ENCODE data around the gene PCDHGC3. TPM values are rescaled to one million over a fixed set of nuclear protein-coding genes. Genes with fewer than 3 reads are reported as not detected.

The PCDHGC3 gene
- total and polyA plus RNA-seq, 2 of the 8 experiments (the other 6 are each of a cell fraction or from before 2014, with no cell fraction given), result 4.7 to 18.6 TPM

DNA sequence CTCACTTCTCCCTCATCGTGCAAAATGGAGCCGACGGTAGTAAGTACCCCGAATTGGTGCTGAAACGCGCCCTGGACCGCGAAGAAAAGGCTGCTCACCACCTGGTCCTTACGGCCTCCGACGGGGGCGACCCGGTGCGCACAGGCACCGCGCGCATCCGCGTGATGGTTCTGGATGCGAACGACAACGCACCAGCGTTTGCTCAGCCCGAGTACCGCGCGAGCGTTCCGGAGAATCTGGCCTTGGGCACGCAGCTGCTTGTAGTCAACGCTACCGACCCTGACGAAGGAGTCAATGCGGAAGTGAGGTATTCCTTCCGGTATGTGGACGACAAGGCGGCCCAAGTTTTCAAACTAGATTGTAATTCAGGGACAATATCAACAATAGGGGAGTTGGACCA lies 44.5 kb upstream of the PCDHGC3 start:
- H4K5ac ChIP-seq (ENCODE audit: insufficient read length, low read depth, low read length), result no peak overlapping the region
- H2BK15ac ChIP-seq (ENCODE audit: low read length), result no peak overlapping the region
- no peak overlapping the region for H3K23ac ChIP-seq (ENCODE audit: insufficient read length)
- CTCF ChIA-PET (ENCODE audit: partially characterized antibody), result interaction anchor here (1.1 to 7.0 kb wide), 22 partner anchors 8 to 208 kb away, joined by 3 to 67 read pairs (median 6); partner anchors contain the start of genes PCDHB14, PCDHB15, PCDHGA10 and PCDHGA11
- peaks cover 2% of the 10 kb centered on the region; the same call in 1 of the 2 replicates for H3K79me1 ChIP-seq (ENCODE audit: low read depth, low read length)
- DNase-seq (ENCODE audit: low read depth in 1 of 2, low spot score in 2 of 2) (no peak), FAIRE-seq (no peak)
- no peaks in the 10 kb centered on the region for H3K27me3 ChIP-seq (replicated peaks in 1 of 4; ENCODE audit: control insufficient read depth in 3 of 4, extremely low read depth in 1 of 4, insufficient read depth in 3 of 4, low read length in 3 of 4)
- H2AFZ ChIP-seq (ENCODE audit: low read length), result no peak overlapping the region
- no peak overlapping the region for H3K27ac ChIP-seq (ENCODE audit: low read depth, low read length)
- WGBS, 2 experiments (ENCODE audit: extremely low coverage in 1 of 2, insufficient coverage in 1 of 2, insufficient read length in 1 of 2, insufficient replicate concordance in 2 of 2, low coverage in 1 of 2, low lambda C conversion rate in 2 of 2, missing lambda C conversion rate in 1 of 2), result 97% methylated on average over 37 of the region's 37 CpGs; no CpG with 5 or more reads in 1 of the 2 experiments
- H3K4me3 ChIP-seq (ENCODE audit: extremely low read depth in 1 of 4, insufficient read depth in 2 of 4, low read depth in 3 of 4, low read length in 4 of 4), result no peak overlapping the region
- H3K9ac ChIP-seq (replicated peaks in 1 of 4; ENCODE audit: extremely low read depth in 1 of 4, low read depth in 3 of 4, low read length in 3 of 4), result no peak overlapping the region
- no peak overlapping the region for H4K8ac ChIP-seq (ENCODE audit: extremely low read depth, insufficient read depth, low read length)
- no peak overlapping the region for H3K56ac ChIP-seq (replicated peaks; ENCODE audit: insufficient read length, low read depth, low read length)
- H3K36me3 ChIP-seq (ENCODE audit: control insufficient read depth in 2 of 4, insufficient read depth in 4 of 4, low read length in 3 of 4), result peaks cover 0 to 14% (median under 1%) of the 10 kb centered on the region in 4 experiments; a peak in 3 of 8 replicates
- no peak overlapping the region for H3K4ac ChIP-seq (replicated peaks; ENCODE audit: insufficient read length, low read depth, low read length)
- H3K23me2 ChIP-seq (ENCODE audit: low read depth, low read length), result no peaks in the 10 kb centered on the region
- TF ChIP-seq HDAC6 (IDR thresholded peaks at IDR 0.05; ENCODE audit: low read depth, low read length), result no peak
- no peak for TF ChIP-seq TAF7 (optimal IDR thresholded peaks at IDR 0.05; ENCODE audit: borderline replicate concordance, low read depth, low read length)
- TF ChIP-seq TEAD4 (IDR thresholded peaks at IDR 0.05; ENCODE audit: low read depth, low read length), result no peak
- no peak for TF ChIP-seq SP1 (IDR thresholded peaks at IDR 0.05; ENCODE audit: low read depth, low read length)
- no peak for TF ChIP-seq EGR1 (IDR thresholded peaks at IDR 0.05; ENCODE audit: borderline replicate concordance, low read depth, low read length)
- no peak for TF ChIP-seq EZH2 (IDR thresholded peaks at IDR 0.05; ENCODE audit: low read depth, low read length, severe bottlenecking)
- TF ChIP-seq, protein P1, sequence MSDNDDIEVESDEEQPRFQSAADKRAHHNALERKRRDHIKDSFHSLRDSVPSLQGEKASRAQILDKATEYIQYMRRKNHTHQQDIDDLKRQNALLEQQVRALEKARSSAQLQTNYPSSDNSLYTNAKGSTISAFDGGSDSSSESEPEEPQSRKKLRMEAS (IDR thresholded peaks at IDR 0.05), result no peak
- no peak for TF ChIP-seq SAP30 (IDR thresholded peaks at IDR 0.05; ENCODE audit: insufficient read depth, insufficient replicate concordance, low read length)
- TF ChIP-seq POLR2AphosphoS5 (IDR thresholded peaks at IDR 0.05; ENCODE audit: low read depth, low read length), result no peak
- no peak for TF ChIP-seq NRF1 (IDR thresholded peaks at IDR 0.05; ENCODE audit: low read depth, low read length)
- TF ChIP-seq PHF8 (conservative IDR thresholded peaks at IDR 0.05; ENCODE audit: low read depth, low read length), result no peak
- TF ChIP-seq BCL11A (IDR thresholded peaks at IDR 0.05; ENCODE audit: low read depth in 2 of 2, low read length in 2 of 2), result no peak
- TF ChIP-seq CHD2 (IDR thresholded peaks at IDR 0.05; ENCODE audit: low read length), result no peak
- no peak overlapping the region for H2BK120ac ChIP-seq (replicated peaks; ENCODE audit: low read depth, low read length)
- H2BK12ac ChIP-seq (ENCODE audit: low read depth, low read length), result no peak overlapping the region
- H3K18ac ChIP-seq (ENCODE audit: extremely low read depth, low read length), result no peak overlapping the region
- H4K91ac ChIP-seq (replicated peaks; ENCODE audit: insufficient read length, low read length), result no peak overlapping the region
- H3K4me2 ChIP-seq (ENCODE audit: insufficient read depth in 1 of 2, low read depth in 2 of 2, low read length in 2 of 2), result no peak overlapping the region
- no peak overlapping the region for H3K14ac ChIP-seq (ENCODE audit: insufficient read length)
- no peak overlapping the region for H2BK5ac ChIP-seq (ENCODE audit: low read depth, low read length)
- no peak overlapping the region for H2BK20ac ChIP-seq (ENCODE audit: low read length)
- no peaks in the 10 kb centered on the region for H3K4me1 ChIP-seq (replicated peaks in 1 of 4; ENCODE audit: control insufficient read depth in 3 of 4, insufficient read depth in 4 of 4, low read length in 3 of 4)
- no peaks in the 10 kb centered on the region for H3K79me2 ChIP-seq (ENCODE audit: control insufficient read depth in 1 of 2, insufficient read depth in 2 of 2, low read length in 2 of 2)
- POLR2A ChIA-PET (ENCODE audit: partially characterized antibody), result interaction anchor here (1.4 kb wide), 1 partner anchor 82 kb away, joined by 4 read pairs; no protein-coding TSS in a partner anchor
- H3K9me3 ChIP-seq (ENCODE audit: insufficient read depth in 2 of 2, low read depth in 1 of 2, low read length in 1 of 2), result peaks cover 34 to 44% of the 10 kb centered on the region in 2 experiments
- H4K20me1 ChIP-seq (replicated peaks in 1 of 2; ENCODE audit: control insufficient read depth in 1 of 2, insufficient read depth in 2 of 2, low read length in 2 of 2), result no peaks in the 10 kb centered on the region
- no peak overlapping the region for H2AK5ac ChIP-seq (ENCODE audit: low read depth, low read length)
